Vagina (tissue), 2 donors: ENCODE measurements around the gene KMT2C.
"Not testable (repeated sequence)": the region's sequence is repeated elsewhere in the genome, so short reads cannot be mapped to it uniquely, and the experiment has no call there.

Source experiments
- CTCF ChIP-seq, 3 experiments: fragments of 450-650 bp in 2 of 3; fragments of 200-600 bp in 1 of 3; sonication (generic) in 1 of 3; IDR thresholded peaks; one replicate each; pipeline ENCODE4 v1.5.1; 2017 to 2019; ENCODE audit warnings: antibody characterized with exemption in 3 of 3, mild to moderate bottlenecking in 2 of 3, moderate library complexity in 2 of 3
- POLR2A ChIP-seq, 2 donors: fragments of 450-650 bp; IDR thresholded peaks; one replicate each; pipeline ENCODE4 v1.6.1; 2017; ENCODE audit warnings: antibody characterized with exemption in 2 of 2, mild to moderate bottlenecking in 2 of 2, moderate library complexity in 2 of 2
- POLR2AphosphoS5 ChIP-seq, 2 donors: sonication (generic); formaldehyde crosslinking; IDR thresholded peaks; one replicate each; pipeline ENCODE4 v1.9.0; 2017; ENCODE audit warnings: antibody characterized with exemption in 2 of 2, mild to moderate bottlenecking in 2 of 2, low read depth in 1 of 2; ENCODE audit not compliant: insufficient read depth in 1 of 2

GRCh38 chr7:152286219-152286618, 149.6 kb downstream of the KMT2C start:
- not testable (repeated sequence) for TF ChIP-seq POLR2A (IDR thresholded peaks at IDR 0.05); POLR2AphosphoS5 (IDR thresholded peaks at IDR 0.05; ENCODE audit: insufficient read depth in 1 of 2, low read depth in 1 of 2); CTCF (IDR thresholded peaks at IDR 0.05)
